ENCODE measurements around the gene SLC12A7. TPM values are rescaled to one million over a fixed set of nuclear protein-coding genes. Genes with fewer than 3 reads are reported as not detected.

SLC12A7 gene
- polyA plus RNA-seq, 1 donor (not counting 4 experiments of a cell fraction or from before 2014, with no cell fraction given), result 1.5 TPM

DNA sequence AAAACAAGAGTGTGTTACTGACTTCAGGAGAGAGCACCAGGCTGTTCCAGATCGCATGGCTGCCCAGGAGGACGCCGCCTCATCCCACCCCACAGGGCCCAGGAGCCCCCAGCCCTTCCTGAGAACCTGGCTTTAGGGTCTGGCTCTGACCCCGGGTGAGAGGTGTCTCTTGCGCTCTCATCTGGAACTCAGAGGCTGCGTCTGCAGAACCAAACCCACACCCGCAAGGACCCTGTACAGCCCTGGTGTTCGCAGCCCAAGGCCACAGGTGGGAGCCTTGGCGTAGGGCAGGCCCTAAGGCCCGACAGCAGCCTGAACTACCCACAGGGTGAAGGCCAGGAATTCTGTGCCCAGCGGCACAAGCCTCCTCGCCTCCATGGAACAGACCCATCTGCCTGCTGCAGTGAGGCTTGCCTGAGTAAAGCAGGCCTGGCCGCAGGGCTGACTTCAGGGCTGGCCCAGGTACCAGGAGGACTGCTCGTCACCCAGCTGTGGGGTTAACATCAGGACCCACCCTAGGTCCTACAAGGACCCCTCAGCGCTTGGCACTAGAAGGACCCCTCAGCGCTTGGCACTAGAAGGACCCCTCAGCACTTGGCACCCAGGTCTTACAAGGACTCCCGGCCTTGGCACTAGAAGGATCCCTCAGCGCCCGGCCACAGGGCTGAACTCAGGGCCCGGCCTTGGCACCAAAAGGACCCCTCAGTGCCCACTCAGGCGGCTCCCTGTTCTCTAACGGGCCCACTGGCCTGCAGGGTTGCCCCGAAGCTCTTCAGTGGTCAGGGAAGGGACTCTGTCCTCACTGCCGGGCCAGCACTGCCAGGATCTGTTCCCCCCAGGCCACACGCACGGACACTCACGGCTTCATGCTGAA is 55.0 kb downstream of the SLC12A7 start:
- H3K9me3 ChIP-seq (ENCODE audit: control insufficient read depth, low read depth, low read length), result no peaks in the 10 kb centered on the region
- dilution Hi-C loops (cut with MboI; ENCODE audit: extremely low pct_ligation_motif_present, low sequenced_read_pairs), result no loop called here
- H3K9ac ChIP-seq (ENCODE audit: control insufficient read depth, extremely low read depth, insufficient read depth, low read length), result no peak overlapping the region
- H3K4me2 ChIP-seq (ENCODE audit: control insufficient read depth, extremely low read depth, insufficient read depth, low read depth, low read length), result no peak overlapping the region
- no peak for DNase-seq (ENCODE audit: low read depth, low spot score)
- no peak for TF ChIP-seq EZH2 (IDR thresholded peaks at IDR 0.05; ENCODE audit: low read length)
- TF ChIP-seq, protein P1, sequence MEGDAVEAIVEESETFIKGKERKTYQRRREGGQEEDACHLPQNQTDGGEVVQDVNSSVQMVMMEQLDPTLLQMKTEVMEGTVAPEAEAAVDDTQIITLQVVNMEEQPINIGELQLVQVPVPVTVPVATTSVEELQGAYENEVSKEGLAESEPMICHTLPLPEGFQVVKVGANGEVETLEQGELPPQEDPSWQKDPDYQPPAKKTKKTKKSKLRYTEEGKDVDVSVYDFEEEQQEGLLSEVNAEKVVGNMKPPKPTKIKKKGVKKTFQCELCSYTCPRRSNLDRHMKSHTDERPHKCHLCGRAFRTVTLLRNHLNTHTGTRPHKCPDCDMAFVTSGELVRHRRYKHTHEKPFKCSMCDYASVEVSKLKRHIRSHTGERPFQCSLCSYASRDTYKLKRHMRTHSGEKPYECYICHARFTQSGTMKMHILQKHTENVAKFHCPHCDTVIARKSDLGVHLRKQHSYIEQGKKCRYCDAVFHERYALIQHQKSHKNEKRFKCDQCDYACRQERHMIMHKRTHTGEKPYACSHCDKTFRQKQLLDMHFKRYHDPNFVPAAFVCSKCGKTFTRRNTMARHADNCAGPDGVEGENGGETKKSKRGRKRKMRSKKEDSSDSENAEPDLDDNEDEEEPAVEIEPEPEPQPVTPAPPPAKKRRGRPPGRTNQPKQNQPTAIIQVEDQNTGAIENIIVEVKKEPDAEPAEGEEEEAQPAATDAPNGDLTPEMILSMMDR (optimal IDR thresholded peaks at IDR 0.05 in 1 of 3, IDR thresholded peaks at IDR 0.05 in 1 of 3, conservative IDR thresholded peaks at IDR 0.05 in 1 of 3; ENCODE audit: extremely low read depth in 1 of 3, insufficient read depth in 2 of 3, low read length in 3 of 3), result no peak
- no peaks in the 10 kb centered on the region for H4K20me1 ChIP-seq (ENCODE audit: control insufficient read depth, extremely low read depth, insufficient read depth, low read length)
- FAIRE-seq, result no peak
- no peak overlapping the region for H3K4me3 ChIP-seq (ENCODE audit: control insufficient read depth in 2 of 3, extremely low read depth in 1 of 3, insufficient read depth in 2 of 3, low read depth in 1 of 3, low read length in 3 of 3)
- no peaks in the 10 kb centered on the region for H3K4me1 ChIP-seq (ENCODE audit: control insufficient read depth, extremely low read depth, insufficient read depth, low read length)
- no peak overlapping the region for H3K27ac ChIP-seq (ENCODE audit: control insufficient read depth, insufficient read depth, low read length)
- no peaks in the 10 kb centered on the region for H3K79me2 ChIP-seq (ENCODE audit: control insufficient read depth, insufficient read depth, low read length)
- no peaks in the 10 kb centered on the region for H3K9me1 ChIP-seq (ENCODE audit: control insufficient read depth, extremely low read depth, insufficient read depth, low read length)
- H3K36me3 ChIP-seq (ENCODE audit: control insufficient read depth in 2 of 2, extremely low read depth in 1 of 2, insufficient read depth in 2 of 2, low read length in 2 of 2), result peaks cover 0 to 3% of the 10 kb centered on the region in 2 experiments
- no peaks in the 10 kb centered on the region for H3K27me3 ChIP-seq (ENCODE audit: control insufficient read depth, extremely low read depth, insufficient read depth, low read length)
- no peak overlapping the region for H2AFZ ChIP-seq (ENCODE audit: control insufficient read depth, low read length)

GRCh38 chr5:1055896-1056610 is 55.8 kb downstream of the SLC12A7 start:
- no peak for TF ChIP-seq EZH2 (IDR thresholded peaks at IDR 0.05; ENCODE audit: low read length)
- TF ChIP-seq, protein P1 (optimal IDR thresholded peaks at IDR 0.05 in 1 of 3, IDR thresholded peaks at IDR 0.05 in 1 of 3, conservative IDR thresholded peaks at IDR 0.05 in 1 of 3; ENCODE audit: extremely low read depth in 1 of 3, insufficient read depth in 2 of 3, low read length in 3 of 3), result no peak
- no peaks in the 10 kb centered on the region for H4K20me1 ChIP-seq (ENCODE audit: control insufficient read depth, extremely low read depth, insufficient read depth, low read length)
- no peak overlapping the region for H2AFZ ChIP-seq (ENCODE audit: control insufficient read depth, low read length)
- DNase-seq (ENCODE audit: low read depth, low spot score), result no peak
- H3K4me2 ChIP-seq (ENCODE audit: control insufficient read depth, extremely low read depth, insufficient read depth, low read depth, low read length), result no peak overlapping the region
- no peak for FAIRE-seq
- dilution Hi-C loops (cut with MboI; ENCODE audit: extremely low pct_ligation_motif_present, low sequenced_read_pairs), result no loop called here
- no peaks in the 10 kb centered on the region for H3K9me3 ChIP-seq (ENCODE audit: control insufficient read depth, low read depth, low read length)
- H3K79me2 ChIP-seq (ENCODE audit: control insufficient read depth, insufficient read depth, low read length), result no peaks in the 10 kb centered on the region
- no peaks in the 10 kb centered on the region for H3K4me1 ChIP-seq (ENCODE audit: control insufficient read depth, extremely low read depth, insufficient read depth, low read length)
- H3K27ac ChIP-seq (ENCODE audit: control insufficient read depth, insufficient read depth, low read length), result no peak overlapping the region
- peaks cover 0 to 3% of the 10 kb centered on the region in 2 experiments for H3K36me3 ChIP-seq (ENCODE audit: control insufficient read depth in 2 of 2, extremely low read depth in 1 of 2, insufficient read depth in 2 of 2, low read length in 2 of 2)
- no peaks in the 10 kb centered on the region for H3K9me1 ChIP-seq (ENCODE audit: control insufficient read depth, extremely low read depth, insufficient read depth, low read length)
- H3K27me3 ChIP-seq (ENCODE audit: control insufficient read depth, extremely low read depth, insufficient read depth, low read length), result no peaks in the 10 kb centered on the region
- H3K9ac ChIP-seq (ENCODE audit: control insufficient read depth, extremely low read depth, insufficient read depth, low read length), result no peak overlapping the region
- H3K4me3 ChIP-seq (ENCODE audit: control insufficient read depth in 2 of 3, extremely low read depth in 1 of 3, insufficient read depth in 2 of 3, low read depth in 1 of 3, low read length in 3 of 3), result no peak overlapping the region

Measured in keratinocyte (primary cell).